Right forelimb (tissue), 1 donor: ENCODE data around the gene INPP5E.

ENCODE experiments used
- DNase-seq: peaks from one replicate; pipeline ENCODE4 v3.0.0-alpha.2; 2018

The INPP5E gene

GRCh38 chr9:136401173-136401922, 38.3 kb downstream of the INPP5E start:
- DNase-seq = no peak

GRCh38 chr9:136400038-136400834, 39.4 kb downstream of the INPP5E start, which contains the start of gene SNAPC4:
Gene SNAPC4, minus strand, starts transcription at chr9:136400170. Its CDS starts 1,742 bp downstream, at chr9:136398428.
- peak; percentile 93 for DNase-seq

GRCh38 chr9:136399176-136400037, 40.2 kb downstream of the INPP5E start:
- no peak for DNase-seq

GRCh38 chr9:136398286-136398685, 41.4 kb downstream of the INPP5E start:
- DNase-seq = no peak

GRCh38 chr9:136397643-136398042, 42.0 kb downstream of the INPP5E start:
- no peak for DNase-seq

- no peak for DNase-seq
These were observed 43.5 kb downstream of the INPP5E start for GRCh38 chr9:136396219-136396515.

- no peak for DNase-seq
These were observed 44.1 kb downstream of the INPP5E start for GRCh38 chr9:136395345-136396218.

GRCh38 chr9:136395020-136395340, 44.7 kb downstream of the INPP5E start:
- no peak for DNase-seq

GRCh38 chr9:136394312-136395019, 45.2 kb downstream of the INPP5E start:
- DNase-seq = no peak

GRCh38 chr9:136393531-136393930, 46.1 kb downstream of the INPP5E start:
- DNase-seq = no peak

GRCh38 chr9:136392538-136393449, 46.9 kb downstream of the INPP5E start:
- no peak for DNase-seq

GRCh38 chr9:136391737-136392537, 47.7 kb downstream of the INPP5E start:
- DNase-seq = no peak

- no peak for DNase-seq
These were observed 50.2 kb downstream of the INPP5E start for GRCh38 chr9:136389396-136389795.

GRCh38 chr9:136387217-136387616, 52.4 kb downstream of the INPP5E start:
- DNase-seq = no peak

GRCh38 chr9:136386018-136386417, 53.6 kb downstream of the INPP5E start:
- no peak for DNase-seq

- DNase-seq = no peak
These were observed 54.6 kb downstream of the INPP5E start for GRCh38 chr9:136385015-136385414.

- DNase-seq = no peak
These were observed 56.2 kb downstream of the INPP5E start for GRCh38 chr9:136383436-136383835.

- DNase-seq = no peak
These were observed 57.6 kb downstream of the INPP5E start for GRCh38 chr9:136381966-136382513.

- no peak for DNase-seq
These were observed 58.3 kb downstream of the INPP5E start for GRCh38 chr9:136381311-136381710.
